H9 (cell line): Measurements from ENCODE around the gene CLTCL1. TPM values are rescaled to one million over a fixed set of nuclear protein-coding genes. Genes with fewer than 3 reads are reported as not detected.

Experiments used
- DNase-seq: peaks from one replicate; pipeline ENCODE4 v3.0.0-alpha.2; 2017
- H2AFZ ChIP-seq: one replicate; pipeline ENCODE4 v1.6.1; 2013; ENCODE audit warnings: mild to moderate bottlenecking, low read length, control low read depth, moderate library complexity
- H2AK5ac ChIP-seq: 2 replicates; pipeline ENCODE4 v1.6.1; 2013; ENCODE audit warnings: low read length, control low read depth, mixed read lengths; ENCODE audit not compliant: insufficient read length
- H2BK120ac ChIP-seq: one replicate; pipeline ENCODE4 v1.6.1; 2013; ENCODE audit warnings: low read depth, mild to moderate bottlenecking, low read length, control low read depth, inconsistent platforms; ENCODE audit not compliant: poor library complexity, severe bottlenecking
- H2BK12ac ChIP-seq: 2 replicates; pipeline ENCODE4 v1.6.1; 2013; ENCODE audit warnings: low read length, control low read depth, mixed read lengths, low read depth; ENCODE audit not compliant: insufficient read length
- H2BK15ac ChIP-seq: 2 replicates; pipeline ENCODE4 v1.6.1; 2013; ENCODE audit warnings: low read depth, low read length, control low read depth
- H2BK20ac ChIP-seq: one replicate; pipeline ENCODE4 v1.6.1; 2013; ENCODE audit warnings: low read depth, mild to moderate bottlenecking, low read length, control low read depth, inconsistent platforms; ENCODE audit not compliant: poor library complexity, severe bottlenecking
- H2BK5ac ChIP-seq: 2 replicates; pipeline ENCODE4 v1.6.1; 2013; ENCODE audit warnings: low read length, control low read depth, mixed read lengths; ENCODE audit not compliant: insufficient read length
- H3K14ac ChIP-seq: 2 replicates; pipeline ENCODE4 v1.6.1; 2013; ENCODE audit warnings: low read length, control low read depth; ENCODE audit not compliant: insufficient read depth
- H3K18ac ChIP-seq: 2 replicates; pipeline ENCODE4 v1.6.1; 2013; ENCODE audit warnings: low read depth, mild to moderate bottlenecking, mixed read lengths, low read length, control low read depth; ENCODE audit not compliant: insufficient read length
- H3K23ac ChIP-seq: 2 replicates; pipeline ENCODE4 v1.6.1; 2013; ENCODE audit warnings: low read length, control low read depth, mixed read lengths, low read depth; ENCODE audit not compliant: insufficient read length
- H3K23me2 ChIP-seq: 2 replicates; pipeline ENCODE4 v1.6.1; 2013; ENCODE audit warnings: low read depth, mild to moderate bottlenecking, mixed read lengths, low read length, control low read depth; ENCODE audit not compliant: insufficient read length, poor library complexity, severe bottlenecking
- H3K27ac ChIP-seq: 2 replicates; pipeline ENCODE4 v1.5.1; 2013; ENCODE audit warnings: low read length, control low read depth, mixed read lengths, low read depth; ENCODE audit not compliant: insufficient read length
- H3K27me3 ChIP-seq: 2 replicates; pipeline ENCODE4 v1.6.1; 2013; ENCODE audit warnings: low read length, control low read depth, inconsistent platforms; ENCODE audit not compliant: insufficient read depth
- H3K4ac ChIP-seq: 2 replicates; pipeline ENCODE4 v1.6.1; 2013; ENCODE audit warnings: low read depth, mild to moderate bottlenecking, control low read depth, inconsistent platforms, low read length, moderate library complexity
- H3K4me1 ChIP-seq: 2 replicates; pipeline ENCODE4 v1.6.1; 2013; ENCODE audit warnings: low read length, control low read depth, inconsistent platforms; ENCODE audit not compliant: insufficient read depth
- H3K4me2 ChIP-seq: 2 replicates; pipeline ENCODE4 v1.6.1; 2013; ENCODE audit warnings: low read length, control low read depth, mixed read lengths; ENCODE audit not compliant: insufficient read length, insufficient read depth
- H3K56ac ChIP-seq: 2 replicates; pipeline ENCODE4 v1.6.1; 2013; ENCODE audit warnings: low read depth, mild to moderate bottlenecking, mixed read lengths, low read length, control low read depth; ENCODE audit not compliant: insufficient read length
- H3K79me1 ChIP-seq: 2 replicates; pipeline ENCODE4 v1.6.1; 2013; ENCODE audit warnings: low read depth, mild to moderate bottlenecking, moderate library complexity, low read length, control low read depth, inconsistent platforms; ENCODE audit not compliant: insufficient read depth, poor library complexity, severe bottlenecking
- H3K79me2 ChIP-seq: 2 replicates; pipeline ENCODE4 v1.6.1; 2013; ENCODE audit warnings: low read length, control low read depth, inconsistent platforms; ENCODE audit not compliant: insufficient read depth
- H3K9ac ChIP-seq: 2 replicates; pipeline ENCODE4 v1.6.1; 2013; ENCODE audit warnings: low read length, control low read depth, mixed read lengths; ENCODE audit not compliant: insufficient read length; ENCODE audit errors: extremely low read depth
- H3K9me3 ChIP-seq: one replicate; pipeline ENCODE4 v1.6.1; 2013; ENCODE audit warnings: low read depth, low read length, inconsistent platforms; ENCODE audit not compliant: control insufficient read depth
- H3T11ph ChIP-seq: one replicate; pipeline ENCODE4 v1.6.1; 2013; ENCODE audit warnings: mild to moderate bottlenecking, low read length, control low read depth, inconsistent platforms
- H4K20me1 ChIP-seq: one replicate; pipeline ENCODE4 v1.6.1; 2013; ENCODE audit not compliant: control insufficient read depth, insufficient read length, insufficient read depth
- H4K5ac ChIP-seq: 2 replicates; pipeline ENCODE4 v1.6.1; 2013; ENCODE audit warnings: low read depth, mild to moderate bottlenecking, mixed read lengths, low read length, control low read depth; ENCODE audit not compliant: insufficient read length
- H4K8ac ChIP-seq: replicated peaks from 2 replicates; pipeline ENCODE4 v1.6.1; 2013; ENCODE audit warnings: low read length, control low read depth, mixed read lengths, low read depth; ENCODE audit not compliant: insufficient read length
- H4K91ac ChIP-seq: 2 replicates; pipeline ENCODE4 v1.6.1; 2013; ENCODE audit warnings: low read depth, mild to moderate bottlenecking, moderate library complexity, mixed read lengths, low read length, control low read depth; ENCODE audit not compliant: insufficient read length
- H3K27ac Mint-ChIP-seq, 3 experiments: 2 replicates in 2 of 3; 3 replicates in 1 of 3; pipeline ENCODE4 v1.8.0; 2020 to 2021; ENCODE audit warnings: mixed read lengths in 3 of 3, mild to moderate bottlenecking in 1 of 3, moderate library complexity in 1 of 3
- H3K27me3 Mint-ChIP-seq: 2 replicates; pipeline ENCODE4 v1.8.0; 2021; ENCODE audit warnings: low read depth, mild to moderate bottlenecking, moderate library complexity, mixed read lengths
- H3K36me3 Mint-ChIP-seq, 3 experiments: 2 replicates in 2 of 3; 3 replicates in 1 of 3; pipeline ENCODE4 v1.8.0; 2020 to 2021; ENCODE audit warnings: low read depth in 3 of 3, mixed read lengths in 3 of 3; ENCODE audit not compliant: insufficient read depth in 1 of 3
- H3K4me1 Mint-ChIP-seq, 2 experiments: 2 replicates each; pipeline ENCODE4 v1.8.0; 2020; ENCODE audit warnings: mixed read lengths in 2 of 2
- H3K4me3 Mint-ChIP-seq, 2 experiments: 2 replicates in 1 of 2; 3 replicates in 1 of 2; pipeline ENCODE4 v1.8.0; 2020 to 2021; ENCODE audit warnings: mild to moderate bottlenecking in 2 of 2, mixed read lengths in 2 of 2, moderate library complexity in 1 of 2
- H3K9me3 Mint-ChIP-seq, 2 experiments: 2 replicates in 1 of 2; 3 replicates in 1 of 2; pipeline ENCODE4 v1.8.0; 2020; ENCODE audit warnings: mild to moderate bottlenecking in 2 of 2, mixed read lengths in 2 of 2, moderate library complexity in 1 of 2
- WGBS: extraction: QIAGEN DNeasy Blood & Tissue Kit; methylation state at CpG from one replicate; pipeline ENCODE4 v1.1.7; 2013; ENCODE audit warnings: missing lambda C conversion rate, low lambda C conversion rate, mixed read lengths; ENCODE audit not compliant: insufficient read length; ENCODE audit errors: extremely low coverage; 5-methylcytosine and 5-hydroxymethylcytosine counted together
- total RNA-seq: library from RNA; stranded (reverse); gene quantifications from 2 replicates; pipeline ENCODE4 v1.2.1, GENCODE V29; 2021
- TF ChIP-seq, protein P1 (sequence below): fragments of 200-600 bp; sonication (generic); conservative IDR thresholded peaks from 3 replicates; pipeline ENCODE4 v1.8.0; 2021; ENCODE audit warnings: antibody characterized with exemption, mild to moderate bottlenecking

The CLTCL1 gene
- total RNA-seq, 1 experiment from 2014 or later: 11.1 TPM

GRCh38 chr22:19176732-19177131 lies 114.8 kb downstream of the CLTCL1 start:
- Histone ChIP-seq H3K27ac (no peak overlapping the region), H4K91ac (no peak overlapping the region), H2BK15ac (no peak overlapping the region), H3K9ac (no peak overlapping the region), H3K4me1 (peaks cover 3% of the 10 kb centered on the region; the same call in 1 of the 2 replicates), H3K4ac (no peak overlapping the region), H3T11ph (no peak overlapping the region), H3K27me3 (no peaks in the 10 kb centered on the region), H3K56ac (no peak overlapping the region), H2BK5ac (no peak overlapping the region), H2AFZ (no peak overlapping the region), H3K23me2 (peaks cover 13% of the 10 kb centered on the region), H2AK5ac (no peak overlapping the region), H2BK12ac (no peak overlapping the region), H3K4me2 (no peak overlapping the region), H4K20me1 (peaks cover 2% of the 10 kb centered on the region), H3K9me3 (no peaks in the 10 kb centered on the region), H4K5ac (no peak overlapping the region), H3K23ac (no peak overlapping the region), H3K79me1 (peaks cover 6% of the 10 kb centered on the region), H4K8ac (no peak overlapping the region), H3K18ac (no peak overlapping the region), H2BK120ac (no peak overlapping the region), H3K14ac (no peak overlapping the region; the same call in 1 of the 2 replicates), H3K79me2 (peaks cover 10% of the 10 kb centered on the region; the same call in 1 of the 2 replicates), H2BK20ac (no peak overlapping the region)
- no peaks in the 10 kb centered on the region for H3K27me3 Mint-ChIP-seq
- no peaks in the 10 kb centered on the region for H3K9me3 Mint-ChIP-seq
- peak overlapping the region; percentile 70 to 82 for H3K4me3 Mint-ChIP-seq
- TF ChIP-seq, protein P1, sequence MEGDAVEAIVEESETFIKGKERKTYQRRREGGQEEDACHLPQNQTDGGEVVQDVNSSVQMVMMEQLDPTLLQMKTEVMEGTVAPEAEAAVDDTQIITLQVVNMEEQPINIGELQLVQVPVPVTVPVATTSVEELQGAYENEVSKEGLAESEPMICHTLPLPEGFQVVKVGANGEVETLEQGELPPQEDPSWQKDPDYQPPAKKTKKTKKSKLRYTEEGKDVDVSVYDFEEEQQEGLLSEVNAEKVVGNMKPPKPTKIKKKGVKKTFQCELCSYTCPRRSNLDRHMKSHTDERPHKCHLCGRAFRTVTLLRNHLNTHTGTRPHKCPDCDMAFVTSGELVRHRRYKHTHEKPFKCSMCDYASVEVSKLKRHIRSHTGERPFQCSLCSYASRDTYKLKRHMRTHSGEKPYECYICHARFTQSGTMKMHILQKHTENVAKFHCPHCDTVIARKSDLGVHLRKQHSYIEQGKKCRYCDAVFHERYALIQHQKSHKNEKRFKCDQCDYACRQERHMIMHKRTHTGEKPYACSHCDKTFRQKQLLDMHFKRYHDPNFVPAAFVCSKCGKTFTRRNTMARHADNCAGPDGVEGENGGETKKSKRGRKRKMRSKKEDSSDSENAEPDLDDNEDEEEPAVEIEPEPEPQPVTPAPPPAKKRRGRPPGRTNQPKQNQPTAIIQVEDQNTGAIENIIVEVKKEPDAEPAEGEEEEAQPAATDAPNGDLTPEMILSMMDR: no peak
- no CpG with 5 or more reads among the region's 12 CpGs for WGBS
- DNase-seq: no peak
- peaks cover 38 to 44% of the 10 kb centered on the region in 2 experiments for H3K4me1 Mint-ChIP-seq
- peaks cover 0 to 22% (median 15%) of the 10 kb centered on the region in 3 experiments; a peak in 5 of 7 replicates for H3K36me3 Mint-ChIP-seq
- 0 out of 7 replicates have a peak overlapping the region, but pooled peaks of 1 of the 3 experiments have one; percentile 36 for H3K27ac Mint-ChIP-seq
